ENCODE measurements around the gene PACSIN2. TPM values are rescaled to one million over a fixed set of nuclear protein-coding genes. Genes with fewer than 3 reads are reported as not detected.
"Not testable (repeated sequence)": the region's sequence is repeated elsewhere in the genome, so short reads cannot be mapped to it uniquely, and the experiment has no call there.

PACSIN2 gene
- total RNA-seq, 5 donors from 2014 or later (not counting 1 experiment from before 2014, with no cell fraction given): 25.9 to 49.0 (median 40.4) TPM

DNA sequence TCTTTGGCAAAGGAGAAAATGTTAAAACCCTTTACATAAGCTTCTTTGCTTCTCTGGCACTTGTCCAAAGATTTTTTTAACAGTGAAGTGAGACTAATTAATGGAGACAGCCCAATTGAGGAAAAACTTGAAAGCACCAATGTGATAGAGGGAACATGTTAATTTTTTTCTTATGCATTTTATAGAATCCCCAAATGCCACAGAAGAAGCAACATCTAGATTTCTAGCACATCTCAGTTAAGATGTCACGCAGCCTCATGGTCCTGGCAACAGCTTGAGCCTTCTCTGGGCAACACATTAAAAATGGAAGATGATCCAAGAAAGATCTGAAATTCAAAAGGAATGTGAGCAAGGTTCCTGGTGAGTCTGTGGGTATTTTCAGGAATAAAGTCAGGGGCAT, 48.5 kb downstream of the PACSIN2 start:
- ChIA-PET CTCF (no interaction called here), POLR2A (no interaction called here)
- Mint-ChIP-seq H3K9me3 (no peaks in the 10 kb centered on the region), H3K36me3 (peaks cover 48% of the 10 kb centered on the region), H3K4me3 (no peak overlapping the region), H3K27ac (no peak overlapping the region), H3K4me1 (peaks cover 40 to 58% (median 44%) of the 10 kb centered on the region in 3 donors), H3K27me3 (no peaks in the 10 kb centered on the region)
- DNase-seq (no peak), ATAC-seq (replicated peaks in 1 of 4) (no peak)
- no peaks in the 10 kb centered on the region for H3K36me3 ChIP-seq (ENCODE audit: control insufficient read depth in 2 of 2, extremely low read depth in 1 of 2, insufficient read depth in 1 of 2, low read length in 1 of 2)
- H3K4me1 ChIP-seq (ENCODE audit: control insufficient read depth in 1 of 2, extremely low read depth in 1 of 2, insufficient read depth in 2 of 2, low read length in 2 of 2): peaks cover 5 to 10% of the 10 kb centered on the region in 2 experiments
- no CpG with 5 or more reads among the region's 1 CpG for WGBS (ENCODE audit: insufficient coverage)
- H3K27ac ChIP-seq (ENCODE audit: low read length): no peak overlapping the region
- H3K4me3 ChIP-seq (ENCODE audit: control insufficient read depth in 1 of 2, extremely low read depth in 1 of 2, low read length in 1 of 2): no peak overlapping the region
- H3K27me3 ChIP-seq (replicated peaks in 1 of 2; ENCODE audit: control insufficient read depth in 2 of 2, extremely low read depth in 1 of 2, insufficient read depth in 2 of 2, low read length in 1 of 2): no peaks in the 10 kb centered on the region
- H3K9me3 ChIP-seq: no peaks in the 10 kb centered on the region

- no peaks in the 10 kb centered on the region for H3K9me3 Mint-ChIP-seq
- H3K4me1 ChIP-seq (ENCODE audit: control insufficient read depth in 1 of 2, extremely low read depth in 1 of 2, insufficient read depth in 2 of 2, low read length in 2 of 2): peaks cover 8 to 10% of the 10 kb centered on the region in 2 experiments
- no peak overlapping the region for H3K4me3 ChIP-seq (ENCODE audit: control insufficient read depth in 1 of 2, extremely low read depth in 1 of 2, low read length in 1 of 2)
- H3K27me3 Mint-ChIP-seq: no peaks in the 10 kb centered on the region
- 30% methylated on average over 1 of the region's 6 CpGs for WGBS (ENCODE audit: insufficient coverage)
- DNase-seq (no peak), ATAC-seq (replicated peaks in 1 of 4) (peak in 1 of 4 experiments; percentile 37)
- POLR2A ChIA-PET: no interaction called here
- H3K9me3 ChIP-seq: no peaks in the 10 kb centered on the region
- CTCF ChIA-PET: no interaction called here
- H3K27ac ChIP-seq (ENCODE audit: low read length): no peak overlapping the region
- H3K27ac Mint-ChIP-seq: no peak overlapping the region
- peaks cover 40% of the 10 kb centered on the region for H3K36me3 Mint-ChIP-seq
- no peaks in the 10 kb centered on the region for H3K36me3 ChIP-seq (ENCODE audit: control insufficient read depth in 2 of 2, extremely low read depth in 1 of 2, insufficient read depth in 1 of 2, low read length in 1 of 2)
- no peaks in the 10 kb centered on the region for H3K27me3 ChIP-seq (replicated peaks in 1 of 2; ENCODE audit: control insufficient read depth in 2 of 2, extremely low read depth in 1 of 2, insufficient read depth in 2 of 2, low read length in 1 of 2)
- H3K4me1 Mint-ChIP-seq: peaks cover 51 to 65% (median 51%) of the 10 kb centered on the region in 3 donors
- no peak overlapping the region for H3K4me3 Mint-ChIP-seq
These were observed 49.8 kb downstream of the PACSIN2 start for GRCh38 chr22:42964994-42965699.

- CTCF ChIA-PET: no interaction called here
These were observed 51.7 kb downstream of the PACSIN2 start for GRCh38 chr22:42963231-42963595.

DNA sequence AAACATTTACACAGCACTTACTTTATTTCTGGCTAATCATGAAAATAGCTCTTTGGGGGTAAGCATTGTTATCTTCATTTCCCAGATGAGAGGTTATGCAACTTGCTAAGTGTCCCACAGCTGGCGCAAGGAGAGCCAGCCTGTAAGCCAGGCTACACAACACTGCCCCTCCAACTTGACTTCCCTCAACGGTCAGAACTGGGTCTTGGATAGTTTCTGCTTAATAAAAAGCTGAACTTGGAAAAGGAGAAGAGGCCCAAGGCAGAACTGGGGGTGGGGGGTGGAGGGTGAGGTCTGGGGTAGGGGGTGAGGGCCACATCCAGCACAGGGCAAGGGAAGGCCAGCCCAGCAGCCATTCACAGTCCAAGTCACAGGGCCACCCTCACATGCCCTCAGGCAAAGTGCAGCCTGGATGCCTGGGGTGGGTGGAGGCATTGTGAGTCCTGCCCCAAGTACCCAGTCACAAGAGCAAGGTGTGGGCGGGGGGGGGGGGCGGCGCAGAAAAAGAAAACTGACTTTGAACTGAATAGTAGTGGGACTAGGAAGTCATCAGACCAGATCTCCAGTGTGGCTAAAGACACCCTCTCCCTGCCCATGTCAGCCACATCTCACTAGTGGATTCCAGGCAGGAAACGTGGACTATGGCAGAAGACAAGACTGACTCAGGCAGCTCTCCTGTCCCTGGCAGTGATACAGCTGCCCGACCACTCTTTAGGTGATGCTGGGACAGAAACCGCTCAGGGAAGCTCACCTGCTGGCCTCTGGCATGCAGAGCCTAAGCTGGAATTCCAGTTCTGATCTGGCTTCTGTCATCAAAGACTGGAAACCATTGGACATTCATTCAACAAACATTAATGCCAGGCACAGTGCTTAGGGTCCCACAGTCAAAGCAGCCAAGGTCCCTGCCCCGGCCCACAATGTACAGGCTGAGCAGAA, 52.4 kb downstream of the PACSIN2 start:
- ATAC-seq (replicated peaks in 1 of 4) (no peak), DNase-seq (no peak)
- CTCF ChIA-PET: no interaction called here
- H3K27me3 Mint-ChIP-seq: no peaks in the 10 kb centered on the region
- H3K4me3 ChIP-seq (ENCODE audit: control insufficient read depth in 1 of 2, extremely low read depth in 1 of 2, low read length in 1 of 2): no peak overlapping the region
- no peak overlapping the region for H3K27ac Mint-ChIP-seq
- H3K9me3 ChIP-seq: no peaks in the 10 kb centered on the region
- H3K4me1 ChIP-seq (ENCODE audit: control insufficient read depth in 1 of 2, extremely low read depth in 1 of 2, insufficient read depth in 2 of 2, low read length in 2 of 2): peaks cover 14 to 23% of the 10 kb centered on the region in 2 experiments
- peaks cover 35% of the 10 kb centered on the region for H3K36me3 Mint-ChIP-seq
- H3K27me3 ChIP-seq (replicated peaks in 1 of 2; ENCODE audit: control insufficient read depth in 2 of 2, extremely low read depth in 1 of 2, insufficient read depth in 2 of 2, low read length in 1 of 2): no peaks in the 10 kb centered on the region
- H3K4me3 Mint-ChIP-seq: no peak overlapping the region
- H3K36me3 ChIP-seq (ENCODE audit: control insufficient read depth in 2 of 2, extremely low read depth in 1 of 2, insufficient read depth in 1 of 2, low read length in 1 of 2): no peaks in the 10 kb centered on the region
- H3K4me1 Mint-ChIP-seq: peaks cover 67 to 78% (median 69%) of the 10 kb centered on the region in 3 donors
- no peak overlapping the region for H3K27ac ChIP-seq (ENCODE audit: low read length)
- WGBS (ENCODE audit: insufficient coverage): 93% methylated on average over 3 of the region's 9 CpGs
- no peaks in the 10 kb centered on the region for H3K9me3 Mint-ChIP-seq
- POLR2A ChIA-PET: no interaction called here

More at GRCh38 chr22:42963231-42963595, 51.7 kb downstream of the PACSIN2 start:
- no peaks in the 10 kb centered on the region for H3K36me3 ChIP-seq (ENCODE audit: control insufficient read depth in 2 of 2, extremely low read depth in 1 of 2, insufficient read depth in 1 of 2, low read length in 1 of 2)
- H3K4me1 ChIP-seq (ENCODE audit: control insufficient read depth in 1 of 2, extremely low read depth in 1 of 2, insufficient read depth in 2 of 2, low read length in 2 of 2): peaks cover 14 to 21% of the 10 kb centered on the region in 2 experiments
- no peak for ATAC-seq (replicated peaks in 1 of 4)
- Mint-ChIP-seq H3K27ac (no peak overlapping the region), H3K27me3 (no peaks in the 10 kb centered on the region), H3K4me1 (peaks cover 63 to 77% (median 65%) of the 10 kb centered on the region in 3 donors), H3K4me3 (no peak overlapping the region), H3K9me3 (no peaks in the 10 kb centered on the region), H3K36me3 (peaks cover 35% of the 10 kb centered on the region)
- H3K4me3 ChIP-seq (ENCODE audit: control insufficient read depth in 1 of 2, extremely low read depth in 1 of 2, low read length in 1 of 2): no peak overlapping the region
- H3K9me3 ChIP-seq: no peaks in the 10 kb centered on the region
- H3K27me3 ChIP-seq (replicated peaks in 1 of 2; ENCODE audit: control insufficient read depth in 2 of 2, extremely low read depth in 1 of 2, insufficient read depth in 2 of 2, low read length in 1 of 2): no peaks in the 10 kb centered on the region
- no peak overlapping the region for H3K27ac ChIP-seq (ENCODE audit: low read length)
- 86% methylated on average over 7 of the region's 9 CpGs for WGBS (ENCODE audit: insufficient coverage)
- no peak for DNase-seq
- POLR2A ChIA-PET: no interaction called here

GRCh38 chr22:42961810-42962209, 53.1 kb downstream of the PACSIN2 start:
- ATAC-seq (replicated peaks in 1 of 4) (peak in 2 of 4 experiments; percentile 43 to 52), DNase-seq (peak in 5 of 35 experiments; percentile 7 to 38 (median 11))
- Mint-ChIP-seq H3K9me3 (no peaks in the 10 kb centered on the region), H3K4me3 (no peak overlapping the region), H3K27ac (no peak overlapping the region), H3K36me3 (peaks cover 34% of the 10 kb centered on the region), H3K27me3 (no peaks in the 10 kb centered on the region), H3K4me1 (peaks cover 67 to 75% (median 69%) of the 10 kb centered on the region in 3 donors)
- H3K9me3 ChIP-seq: no peaks in the 10 kb centered on the region
- H3K27ac ChIP-seq (ENCODE audit: low read length): no peak overlapping the region
- H3K27me3 ChIP-seq (replicated peaks in 1 of 2; ENCODE audit: control insufficient read depth in 2 of 2, extremely low read depth in 1 of 2, insufficient read depth in 2 of 2, low read length in 1 of 2): no peaks in the 10 kb centered on the region
- peaks cover 14 to 24% of the 10 kb centered on the region in 2 experiments for H3K4me1 ChIP-seq (ENCODE audit: control insufficient read depth in 1 of 2, extremely low read depth in 1 of 2, insufficient read depth in 2 of 2, low read length in 2 of 2)
- 81% methylated on average over 4 of the region's 6 CpGs for WGBS (ENCODE audit: insufficient coverage)
- ChIA-PET CTCF (no interaction called here), POLR2A (no interaction called here)
- no peak overlapping the region for H3K4me3 ChIP-seq (ENCODE audit: control insufficient read depth in 1 of 2, extremely low read depth in 1 of 2, low read length in 1 of 2)
- H3K36me3 ChIP-seq (ENCODE audit: control insufficient read depth in 2 of 2, extremely low read depth in 1 of 2, insufficient read depth in 1 of 2, low read length in 1 of 2): no peaks in the 10 kb centered on the region

DNA sequence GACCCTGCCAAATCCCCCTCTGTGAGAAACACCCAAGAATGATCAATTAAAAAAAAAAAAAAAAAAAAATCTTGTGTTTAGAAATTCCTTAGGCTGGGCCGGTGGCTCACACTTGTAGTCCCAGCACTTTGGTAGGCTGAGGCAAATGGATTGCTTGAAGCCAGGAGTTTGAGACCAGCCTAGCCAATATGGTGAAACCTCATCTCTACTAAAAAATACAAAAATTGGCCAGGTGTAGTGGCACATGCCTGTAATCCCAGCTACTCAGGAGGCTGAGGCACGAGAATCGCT, 53.6 kb downstream of the PACSIN2 start:
- H3K4me1 ChIP-seq (ENCODE audit: control insufficient read depth in 1 of 2, extremely low read depth in 1 of 2, insufficient read depth in 2 of 2, low read length in 2 of 2): peaks cover 14 to 24% of the 10 kb centered on the region in 2 experiments
- not testable (repeated sequence) for H3K4me3 Mint-ChIP-seq

More for the DNA sequence above, 53.6 kb downstream of the PACSIN2 start:
- H3K27me3 Mint-ChIP-seq; CTCF ChIA-PET; H3K36me3 ChIP-seq (ENCODE audit: control insufficient read depth in 2 of 2, extremely low read depth in 1 of 2, insufficient read depth in 1 of 2, low read length in 1 of 2); H3K27ac Mint-ChIP-seq; H3K9me3 Mint-ChIP-seq; POLR2A ChIA-PET; DNase-seq; ATAC-seq (replicated peaks in 1 of 4); H3K27ac ChIP-seq (ENCODE audit: low read length); H3K9me3 ChIP-seq; H3K27me3 ChIP-seq (replicated peaks in 1 of 2; ENCODE audit: control insufficient read depth in 2 of 2, extremely low read depth in 1 of 2, insufficient read depth in 2 of 2, low read length in 1 of 2); H3K4me3 ChIP-seq (ENCODE audit: control insufficient read depth in 1 of 2, extremely low read depth in 1 of 2, low read length in 1 of 2): not testable (repeated sequence)
- H3K36me3 Mint-ChIP-seq: peaks cover 31% of the 10 kb centered on the region
- no CpG with 5 or more reads among the region's 3 CpGs for WGBS (ENCODE audit: insufficient coverage)
- peaks cover 62 to 76% (median 67%) of the 10 kb centered on the region in 3 donors for H3K4me1 Mint-ChIP-seq

Data from T-cell (primary cell).